NB4 (cell line): ENCODE results near the gene SAMD10.
A peak's percentile ranks its signal among the peaks of the same experiment; 100 is the strongest.

Source experiments
- CTCF ChIP-seq: IDR thresholded peaks from one replicate; pipeline ENCODE4 v1.5.1; 2012; ENCODE audit warnings: low read depth, low read length
- MYC ChIP-seq: IDR thresholded peaks from 2 replicates; pipeline ENCODE4 v1.6.1; 2011; ENCODE audit warnings: low read depth, low read length
- POLR2A ChIP-seq: IDR thresholded peaks from 2 replicates; pipeline ENCODE4 v1.6.1; 2011; ENCODE audit warnings: mild to moderate bottlenecking; ENCODE audit not compliant: insufficient read length; ENCODE audit errors: extremely low read depth

GRCh38 chr20:63957690-63958441 lies 21.6 kb downstream of the SAMD10 start:
- TF ChIP-seq POLR2A = no peak
- TF ChIP-seq CTCF = no peak
- TF ChIP-seq MYC = peak; percentile 16; the same call in 1 of the 2 replicates
